ENCODE data around the gene PRELID2.
"Not testable (repeated sequence)": the region's sequence is repeated elsewhere in the genome, so short reads cannot be mapped to it uniquely, and the experiment has no call there.

The PRELID2 gene

GRCh38 chr5:145818604-145819003 is 16.5 kb downstream of the PRELID2 start:
- Histone ChIP-seq H3K27me3 (ENCODE audit: insufficient read depth, low read length) (no peaks in the 10 kb centered on the region), H3K4me1 (ENCODE audit: control insufficient read depth, insufficient read depth, low read length, unreplicated experiment) (no peaks in the 10 kb centered on the region), H3K79me2 (ENCODE audit: control insufficient read depth, insufficient read depth, low read length, unreplicated experiment) (no peaks in the 10 kb centered on the region), H3K4me3 (ENCODE audit: low read depth, low read length) (no peak overlapping the region), H3K27ac (ENCODE audit: low read depth, low read length) (no peak overlapping the region), H3K36me3 (ENCODE audit: insufficient read depth, low read length) (peaks cover 5% of the 10 kb centered on the region; the same call in 1 of the 2 replicates), H2AFZ (ENCODE audit: low read length, unreplicated experiment) (no peak overlapping the region)

GRCh38 chr5:145812877-145813276 is 22.3 kb downstream of the PRELID2 start:
- H2AFZ ChIP-seq (ENCODE audit: low read length, unreplicated experiment) = no peak overlapping the region
- H3K79me2 ChIP-seq (ENCODE audit: control insufficient read depth, insufficient read depth, low read length, unreplicated experiment) = no peaks in the 10 kb centered on the region
- H3K36me3 ChIP-seq (ENCODE audit: insufficient read depth, low read length) = 0 out of 2 replicates have a peak, but pooled peaks cover 5% of the 10 kb centered on the region
- H3K27me3 ChIP-seq (ENCODE audit: insufficient read depth, low read length) = no peaks in the 10 kb centered on the region
- no peak overlapping the region for H3K27ac ChIP-seq (ENCODE audit: low read depth, low read length)
- peaks cover 4% of the 10 kb centered on the region for H3K4me1 ChIP-seq (ENCODE audit: control insufficient read depth, insufficient read depth, low read length, unreplicated experiment)
- H3K4me3 ChIP-seq (ENCODE audit: low read depth, low read length) = no peak overlapping the region

- H3K36me3 ChIP-seq (ENCODE audit: insufficient read depth, low read length) = no peaks in the 10 kb centered on the region
Measured at GRCh38 chr5:145811834-145812625, 23.1 kb downstream of the PRELID2 start.

GRCh38 chr5:145806923-145807322 is 28.2 kb downstream of the PRELID2 start:
- Histone ChIP-seq H3K4me1 (ENCODE audit: control insufficient read depth, insufficient read depth, low read length, unreplicated experiment) (peaks cover 1% of the 10 kb centered on the region), H3K79me2 (ENCODE audit: control insufficient read depth, insufficient read depth, low read length, unreplicated experiment) (no peaks in the 10 kb centered on the region), H3K27ac (ENCODE audit: low read depth, low read length) (no peak overlapping the region), H3K27me3 (ENCODE audit: insufficient read depth, low read length) (no peaks in the 10 kb centered on the region), H3K4me3 (ENCODE audit: low read depth, low read length) (no peak overlapping the region), H3K36me3 (ENCODE audit: insufficient read depth, low read length) (0 out of 2 replicates have a peak, but pooled peaks cover 2% of the 10 kb centered on the region), H2AFZ (ENCODE audit: low read length, unreplicated experiment) (no peak overlapping the region)

More at GRCh38 chr5:145811834-145812625, 23.1 kb downstream of the PRELID2 start:
- H3K27ac ChIP-seq (ENCODE audit: low read depth, low read length) = no peak overlapping the region
- H3K27me3 ChIP-seq (ENCODE audit: insufficient read depth, low read length) = no peaks in the 10 kb centered on the region
- no peak overlapping the region for H3K4me3 ChIP-seq (ENCODE audit: low read depth, low read length)
- peak overlapping the region; percentile 43 for H2AFZ ChIP-seq (ENCODE audit: low read length, unreplicated experiment)
- H3K79me2 ChIP-seq (ENCODE audit: control insufficient read depth, insufficient read depth, low read length, unreplicated experiment) = no peaks in the 10 kb centered on the region
- peaks cover 4% of the 10 kb centered on the region for H3K4me1 ChIP-seq (ENCODE audit: control insufficient read depth, insufficient read depth, low read length, unreplicated experiment)

GRCh38 chr5:145805819-145806218 is 29.3 kb downstream of the PRELID2 start:
- Histone ChIP-seq H3K4me3 (ENCODE audit: low read depth, low read length) (no peak overlapping the region), H3K36me3 (ENCODE audit: insufficient read depth, low read length) (0 out of 2 replicates have a peak, but pooled peaks cover 2% of the 10 kb centered on the region), H3K4me1 (ENCODE audit: control insufficient read depth, insufficient read depth, low read length, unreplicated experiment) (no peaks in the 10 kb centered on the region), H2AFZ (ENCODE audit: low read length, unreplicated experiment) (no peak overlapping the region), H3K79me2 (ENCODE audit: control insufficient read depth, insufficient read depth, low read length, unreplicated experiment) (no peaks in the 10 kb centered on the region), H3K27ac (ENCODE audit: low read depth, low read length) (no peak overlapping the region), H3K27me3 (ENCODE audit: insufficient read depth, low read length) (no peaks in the 10 kb centered on the region)

- no peaks in the 10 kb centered on the region for H3K79me2 ChIP-seq (ENCODE audit: control insufficient read depth, insufficient read depth, low read length, unreplicated experiment)
- no peaks in the 10 kb centered on the region for H3K4me1 ChIP-seq (ENCODE audit: control insufficient read depth, insufficient read depth, low read length, unreplicated experiment)
- no peak overlapping the region for H3K27ac ChIP-seq (ENCODE audit: low read depth, low read length)
- H3K36me3 ChIP-seq (ENCODE audit: insufficient read depth, low read length) = 0 out of 2 replicates have a peak, but pooled peaks cover 2% of the 10 kb centered on the region
- H2AFZ ChIP-seq (ENCODE audit: low read length, unreplicated experiment) = no peak overlapping the region
- H3K27me3 ChIP-seq (ENCODE audit: insufficient read depth, low read length) = no peaks in the 10 kb centered on the region
- H3K4me3 ChIP-seq (ENCODE audit: low read depth, low read length) = no peak overlapping the region
Measured at GRCh38 chr5:145804701-145805100, 30.4 kb downstream of the PRELID2 start.

- H3K36me3 ChIP-seq (ENCODE audit: insufficient read depth, low read length) = peaks cover 2% of the 10 kb centered on the region; the same call in 1 of the 2 replicates
- H3K27me3 ChIP-seq (ENCODE audit: insufficient read depth, low read length) = no peaks in the 10 kb centered on the region
- no peak overlapping the region for H3K27ac ChIP-seq (ENCODE audit: low read depth, low read length)
- H2AFZ ChIP-seq (ENCODE audit: low read length, unreplicated experiment) = no peak overlapping the region
- no peak overlapping the region for H3K4me3 ChIP-seq (ENCODE audit: low read depth, low read length)
- H3K4me1 ChIP-seq (ENCODE audit: control insufficient read depth, insufficient read depth, low read length, unreplicated experiment) = no peaks in the 10 kb centered on the region
- H3K79me2 ChIP-seq (ENCODE audit: control insufficient read depth, insufficient read depth, low read length, unreplicated experiment) = no peaks in the 10 kb centered on the region
Measured at GRCh38 chr5:145803112-145804004, 31.8 kb downstream of the PRELID2 start.

GRCh38 chr5:145801195-145801594 is 33.9 kb downstream of the PRELID2 start:
- H3K4me1 ChIP-seq (ENCODE audit: control insufficient read depth, insufficient read depth, low read length, unreplicated experiment) = peaks cover 5% of the 10 kb centered on the region
- H3K4me3 ChIP-seq (ENCODE audit: low read depth, low read length) = no peak overlapping the region
- H3K79me2 ChIP-seq (ENCODE audit: control insufficient read depth, insufficient read depth, low read length, unreplicated experiment) = no peaks in the 10 kb centered on the region
- no peak overlapping the region for H2AFZ ChIP-seq (ENCODE audit: low read length, unreplicated experiment)
- H3K27me3 ChIP-seq (ENCODE audit: insufficient read depth, low read length) = no peaks in the 10 kb centered on the region
- no peak overlapping the region for H3K27ac ChIP-seq (ENCODE audit: low read depth, low read length)
- H3K36me3 ChIP-seq (ENCODE audit: insufficient read depth, low read length) = peaks cover 2% of the 10 kb centered on the region; the same call in 1 of the 2 replicates

GRCh38 chr5:145800181-145800580 is 35.0 kb downstream of the PRELID2 start:
- Histone ChIP-seq H3K79me2 (ENCODE audit: control insufficient read depth, insufficient read depth, low read length, unreplicated experiment) (no peaks in the 10 kb centered on the region), H3K4me1 (ENCODE audit: control insufficient read depth, insufficient read depth, low read length, unreplicated experiment) (peaks cover 5% of the 10 kb centered on the region), H3K27me3 (ENCODE audit: insufficient read depth, low read length) (no peaks in the 10 kb centered on the region), H3K27ac (ENCODE audit: low read depth, low read length) (no peak overlapping the region), H3K4me3 (ENCODE audit: low read depth, low read length) (no peak overlapping the region), H2AFZ (ENCODE audit: low read length, unreplicated experiment) (no peak overlapping the region), H3K36me3 (ENCODE audit: insufficient read depth, low read length) (peaks cover 6% of the 10 kb centered on the region; the same call in 1 of the 2 replicates)

- not testable (repeated sequence) for H3K4me1 ChIP-seq (ENCODE audit: control insufficient read depth, insufficient read depth, low read length, unreplicated experiment); H2AFZ ChIP-seq (ENCODE audit: low read length, unreplicated experiment); H3K36me3 ChIP-seq (ENCODE audit: insufficient read depth, low read length); H3K27ac ChIP-seq (ENCODE audit: low read depth, low read length); H3K79me2 ChIP-seq (ENCODE audit: control insufficient read depth, insufficient read depth, low read length, unreplicated experiment); H3K27me3 ChIP-seq (ENCODE audit: insufficient read depth, low read length); H3K4me3 ChIP-seq (ENCODE audit: low read depth, low read length)
Measured at GRCh38 chr5:145798503-145798902, 36.6 kb downstream of the PRELID2 start.

All from ACC112 (cell line).